Fibroblast of skin of left quadriceps (primary cell): ENCODE results near the gene GSG1L2.

ENCODE experiments used
- DNase-seq, 2 experiments: peaks; one replicate each; pipeline ENCODE4 v3.0.0-alpha.2; 2013; ENCODE audit warnings: low read depth in 2 of 2

Gene GSG1L2

DNA sequence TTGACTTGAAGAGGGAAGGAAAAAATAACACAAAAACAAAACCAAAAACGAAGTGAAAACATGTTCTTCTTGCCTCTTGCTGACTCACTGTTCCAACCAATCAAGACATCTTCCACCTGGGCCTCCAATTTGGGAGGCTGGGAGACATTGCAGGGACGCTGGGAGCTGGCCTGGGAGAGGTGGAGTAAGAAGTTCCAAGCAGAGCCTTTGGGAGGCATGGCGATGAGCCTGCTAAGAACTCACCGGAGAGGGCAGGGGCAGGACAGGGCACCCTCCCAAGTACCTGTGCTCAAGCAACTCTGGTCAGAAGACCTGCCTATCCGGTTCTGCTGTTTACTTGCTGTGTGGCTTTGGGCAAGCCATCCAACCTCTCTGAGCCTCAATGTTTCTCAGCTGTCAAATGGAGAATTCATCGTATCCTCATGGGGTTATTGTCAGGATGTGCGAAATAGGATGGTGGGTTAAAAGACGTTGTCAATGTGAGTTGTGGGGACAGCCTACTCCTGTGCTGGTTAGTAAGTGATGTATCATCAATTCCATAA lies 3.0 kb upstream of the GSG1L2 start:
- DNase-seq, result no peak

DNA sequence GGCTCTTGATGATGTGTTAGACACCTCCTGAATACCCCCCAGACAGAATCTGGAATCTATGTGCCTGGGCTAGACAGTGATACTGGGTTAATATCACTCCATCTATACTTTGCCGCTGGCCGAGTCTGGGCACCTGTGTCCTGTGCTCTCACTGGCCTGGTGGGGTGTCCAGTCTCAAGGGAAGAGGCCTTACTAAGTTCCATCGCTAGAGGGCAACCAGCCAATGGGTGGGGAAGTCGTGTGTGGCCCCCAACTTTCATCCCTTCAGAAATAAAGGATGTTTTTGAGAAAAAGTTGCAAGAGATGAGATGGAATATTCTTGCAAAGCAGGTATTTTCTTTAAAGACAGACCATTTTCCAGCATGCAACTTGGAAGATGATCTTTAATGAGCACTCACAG lies 2.2 kb upstream of the GSG1L2 start:
- DNase-seq, result no peak

DNA sequence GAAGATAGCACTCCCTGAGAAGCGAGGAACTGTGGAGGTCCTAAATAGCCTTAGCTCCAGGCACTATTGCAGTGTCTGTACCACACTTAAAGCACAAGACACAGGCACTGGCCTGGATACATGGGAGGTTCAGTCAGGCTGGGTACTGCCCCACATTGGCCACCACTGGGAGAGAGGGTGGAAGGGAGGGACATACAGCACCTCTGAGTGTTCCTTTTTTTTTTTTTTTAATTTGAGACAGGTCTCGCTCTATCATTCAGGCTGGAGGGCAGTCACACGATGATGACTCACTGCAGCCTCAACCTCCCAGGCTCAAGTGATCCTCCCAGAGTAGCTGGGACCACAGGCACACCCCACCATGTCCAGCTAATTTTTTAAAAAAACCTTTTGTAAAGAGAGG lies 1.4 kb downstream of the GSG1L2 start:
- no peak for DNase-seq

DNA sequence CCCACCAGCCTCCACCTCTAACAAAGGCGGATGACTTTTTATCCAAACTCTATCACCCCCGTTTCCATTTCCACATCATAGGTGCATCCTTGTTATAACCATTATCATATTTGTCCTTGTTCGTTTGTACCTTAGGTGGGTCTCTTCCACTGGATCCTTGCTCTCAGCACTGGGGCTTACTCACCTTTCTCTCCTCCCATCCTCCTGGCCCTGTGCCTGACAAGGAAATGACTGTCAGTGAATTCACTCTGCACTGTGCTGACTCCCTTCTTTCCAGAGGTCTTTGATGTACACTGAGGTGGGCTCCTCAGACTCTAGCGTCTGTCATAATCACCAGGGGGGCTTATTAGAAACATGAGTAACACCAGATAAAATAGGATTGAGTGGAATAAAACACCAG lies 3.1 kb downstream of the GSG1L2 start:
- no peak for DNase-seq

DNA sequence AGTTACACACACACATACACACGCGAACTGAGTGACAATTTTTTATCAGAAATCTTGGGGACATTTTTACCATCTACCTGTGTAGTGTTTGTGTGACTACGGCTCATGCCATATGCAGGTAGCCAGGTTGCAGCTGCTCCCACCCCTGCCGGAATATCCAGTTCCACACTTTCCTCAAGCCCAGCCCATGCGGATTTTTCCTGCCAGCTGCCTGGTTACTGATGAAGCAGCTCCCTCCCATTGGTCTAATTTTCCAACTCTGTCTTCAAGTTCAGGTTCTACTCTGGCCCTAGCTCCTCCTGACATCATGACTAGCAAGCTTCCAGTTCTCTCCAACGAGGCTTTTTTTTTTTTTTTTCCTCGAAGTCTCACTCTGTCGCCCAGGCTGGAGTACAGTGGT lies 4.8 kb downstream of the GSG1L2 start:
- DNase-seq, result no peak

DNA sequence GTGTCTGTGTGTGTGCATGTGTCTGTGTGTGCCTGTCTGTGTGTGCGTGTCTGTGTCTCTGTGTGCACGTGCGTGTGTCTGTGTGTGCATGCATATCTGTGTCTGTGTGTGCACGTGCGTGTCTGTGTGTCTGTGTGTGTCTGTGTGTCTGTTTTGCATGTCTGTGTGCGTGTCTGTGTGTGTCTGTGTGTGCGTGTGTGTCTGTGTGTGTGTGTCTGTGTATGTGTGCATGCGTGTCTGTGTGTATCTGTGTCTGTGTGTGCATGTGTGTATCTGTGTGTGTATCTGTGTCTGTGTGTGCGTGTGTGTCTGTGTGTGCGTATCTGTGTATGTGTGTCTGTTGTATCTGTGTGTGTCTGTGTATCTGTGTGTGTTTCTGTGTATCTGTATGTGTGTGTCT lies 5.4 kb downstream of the GSG1L2 start:
- DNase-seq, result no peak

DNA sequence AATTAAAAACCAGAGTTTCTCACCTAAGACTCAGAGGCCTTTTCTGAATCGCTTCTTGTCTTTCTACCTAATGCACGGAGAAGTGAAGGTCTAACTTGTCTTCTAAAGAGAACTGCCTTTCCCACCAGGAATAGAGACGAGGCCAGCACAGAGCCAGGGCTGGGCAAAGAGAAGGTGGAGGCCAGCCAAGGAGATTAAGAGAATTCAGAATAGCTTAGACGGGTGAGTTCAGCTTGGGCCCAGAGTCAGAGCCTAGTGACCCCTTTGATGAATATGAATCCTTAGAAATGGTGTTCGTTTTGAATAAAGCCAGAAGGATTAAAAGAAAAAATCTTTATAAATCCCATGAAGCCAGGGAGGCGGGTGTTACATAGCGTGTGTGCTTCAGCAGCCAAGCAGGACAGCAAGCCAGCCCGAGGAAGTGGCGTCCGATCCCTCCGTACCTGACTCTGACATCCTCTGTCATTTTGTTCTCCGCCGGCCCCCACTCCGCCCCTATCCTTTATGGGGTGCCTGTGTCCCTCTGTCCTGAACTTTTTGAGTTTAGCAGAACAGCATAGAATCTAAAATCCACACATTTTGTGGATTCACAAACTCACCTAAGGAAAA lies 7.4 kb downstream of the GSG1L2 start:
- no peak for DNase-seq

DNA sequence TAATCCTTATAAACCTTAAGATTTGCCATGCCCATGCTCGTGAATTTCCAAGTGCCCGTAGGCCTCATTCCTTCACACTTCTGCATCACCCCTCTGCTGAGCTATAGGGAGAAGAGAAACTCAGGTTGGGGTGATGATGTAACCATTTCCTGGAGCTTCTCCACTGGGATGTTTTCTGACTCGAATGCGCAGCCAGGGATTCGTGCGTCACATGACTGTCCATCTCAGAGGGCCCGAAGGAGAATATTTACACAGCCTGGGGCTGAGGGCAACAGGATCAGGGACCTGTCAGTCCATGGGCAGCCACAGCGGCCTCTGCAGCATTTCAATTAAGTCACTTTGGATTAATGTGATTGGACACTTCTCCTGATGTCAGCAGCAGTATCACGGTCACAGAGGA lies 8.7 kb downstream of the GSG1L2 start:
- no peak for DNase-seq

DNA sequence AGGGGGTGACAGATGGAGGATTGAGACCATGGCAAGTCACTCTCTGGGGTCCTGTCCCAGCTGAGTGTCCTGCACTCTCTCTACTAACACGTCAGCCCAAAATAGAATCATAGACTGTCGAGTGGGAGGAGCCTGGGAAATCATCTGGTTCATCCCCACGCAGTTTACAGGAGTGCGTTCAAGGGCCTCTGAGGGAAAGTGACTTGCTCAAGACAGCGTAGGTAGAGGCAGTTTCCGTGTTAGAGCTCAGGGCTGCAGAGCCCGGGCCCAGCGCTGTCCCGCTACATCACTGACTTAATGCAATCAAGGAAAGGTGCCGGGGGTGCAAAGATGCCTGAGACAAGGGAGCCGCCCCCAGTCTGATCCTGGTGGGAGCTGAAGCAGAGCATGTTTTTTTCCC lies 10.3 kb downstream of the GSG1L2 start:
- DNase-seq, result no peak

DNA sequence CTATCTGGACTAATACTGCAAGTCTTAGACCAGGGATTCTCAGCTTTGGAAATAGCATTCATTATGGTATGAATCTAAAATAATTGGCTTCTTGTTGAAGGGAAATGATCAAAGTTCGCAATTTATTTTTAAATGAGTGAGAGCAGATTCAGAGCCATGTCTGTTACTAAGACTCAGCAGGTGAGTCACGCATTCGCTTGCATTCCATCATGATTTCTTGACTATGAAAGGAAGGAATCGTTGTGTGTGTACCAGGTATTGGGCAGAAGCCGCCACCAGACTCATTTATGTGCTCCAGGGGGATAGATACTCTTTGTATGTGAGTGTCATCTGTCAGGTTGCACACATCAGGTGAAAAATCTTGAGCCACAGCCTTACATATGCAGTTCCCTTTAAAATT lies 10.8 kb downstream of the GSG1L2 start:
- DNase-seq, result no peak

DNA sequence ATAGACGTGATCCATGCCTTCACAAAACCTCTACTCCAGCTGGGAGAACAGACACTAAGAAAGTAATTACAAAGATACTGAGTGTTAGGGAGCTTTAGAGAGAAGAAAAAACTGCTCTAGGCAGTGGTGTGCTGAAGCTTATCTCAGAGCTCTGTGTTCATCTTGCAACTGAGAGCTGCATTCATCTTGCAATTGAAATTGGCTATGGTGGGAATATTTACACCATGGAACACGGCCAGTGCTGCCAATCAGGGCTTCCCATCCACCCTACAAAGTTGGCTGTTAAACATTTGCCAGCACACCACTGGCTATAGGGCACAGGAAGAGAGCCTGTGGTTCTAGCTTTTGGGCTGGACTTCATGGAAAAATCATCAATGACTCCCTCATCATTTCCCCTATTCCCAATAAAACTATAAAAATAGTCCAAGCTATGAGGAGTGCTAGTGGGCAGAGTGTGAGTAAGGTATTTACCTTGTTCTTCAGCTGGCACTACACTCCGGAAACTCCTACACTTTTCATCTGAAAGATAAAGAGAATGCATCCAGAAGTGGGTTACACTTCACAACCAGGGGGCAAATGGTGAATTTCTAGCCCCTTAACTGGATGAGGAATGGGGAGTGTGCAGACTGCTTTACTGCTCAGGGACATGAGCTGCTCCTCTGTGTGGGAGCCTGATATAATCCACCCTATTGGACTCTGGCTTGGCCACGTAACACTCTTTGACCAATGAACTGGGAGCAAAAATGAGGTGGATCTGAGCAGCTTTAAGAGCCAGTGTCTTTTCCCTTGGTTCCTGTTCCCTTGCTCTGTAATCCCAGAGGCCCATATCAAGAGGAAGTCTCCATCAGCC lies 11.6 kb downstream of the GSG1L2 start:
- DNase-seq, result no peak

DNA sequence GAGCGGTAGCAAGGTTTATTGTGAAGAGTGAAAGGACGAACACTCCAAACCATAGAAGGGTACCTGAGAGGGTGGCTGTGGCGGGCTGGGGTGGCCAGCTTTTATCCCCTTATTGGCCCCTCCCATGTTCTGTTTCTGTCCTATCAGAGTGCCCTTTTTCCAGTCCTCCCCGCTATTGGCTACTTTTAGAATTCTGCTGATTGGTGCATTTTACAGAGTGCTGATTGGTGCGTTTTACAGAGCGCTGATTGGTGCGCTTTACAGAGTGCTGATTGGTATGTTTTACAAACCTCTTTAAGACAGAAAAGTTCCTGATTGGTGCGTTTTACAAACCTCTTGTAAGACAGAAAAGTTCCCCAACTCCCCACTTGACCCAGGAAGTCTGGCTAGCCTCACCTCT lies 12.5 kb downstream of the GSG1L2 start:
- DNase-seq, result no peak

DNA sequence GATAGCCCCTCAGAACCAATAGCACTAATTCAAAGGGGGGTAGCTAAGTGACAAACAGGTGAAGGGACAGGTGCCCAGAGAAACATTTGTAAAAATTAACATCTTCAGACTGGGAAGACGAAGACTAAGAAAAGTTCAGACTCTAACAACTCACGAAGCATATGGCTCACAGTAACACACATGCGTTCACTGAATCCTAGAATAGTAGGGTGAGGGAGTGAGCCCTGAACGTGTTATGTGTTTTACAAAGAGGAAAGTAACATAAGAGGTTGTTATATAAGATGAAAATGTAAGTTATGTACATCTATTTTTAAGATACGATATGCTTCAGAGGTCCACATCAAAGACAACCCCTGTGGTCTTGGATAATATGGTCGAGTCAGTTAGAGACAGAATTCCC lies 15.2 kb downstream of the GSG1L2 start:
- no peak for DNase-seq

DNA sequence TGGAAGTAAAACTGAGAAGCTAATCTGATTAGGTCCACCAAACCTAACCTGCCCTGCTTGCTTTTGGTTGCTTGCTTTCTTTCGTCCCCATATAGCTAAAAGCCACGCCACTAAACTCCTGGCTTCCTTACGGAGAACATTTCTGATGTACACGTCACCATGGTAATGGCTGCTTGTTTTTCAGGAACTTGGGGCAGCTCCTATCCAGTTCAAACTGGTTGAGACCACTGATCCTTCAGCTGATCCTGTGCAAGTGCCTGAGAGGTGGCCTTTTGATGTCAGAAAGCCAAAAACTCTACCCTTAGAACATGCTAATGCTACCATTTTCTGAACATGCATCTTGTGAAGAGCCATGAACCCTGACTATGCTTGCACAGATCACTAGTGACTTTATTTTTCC lies 16.1 kb downstream of the GSG1L2 start:
- no peak for DNase-seq

DNA sequence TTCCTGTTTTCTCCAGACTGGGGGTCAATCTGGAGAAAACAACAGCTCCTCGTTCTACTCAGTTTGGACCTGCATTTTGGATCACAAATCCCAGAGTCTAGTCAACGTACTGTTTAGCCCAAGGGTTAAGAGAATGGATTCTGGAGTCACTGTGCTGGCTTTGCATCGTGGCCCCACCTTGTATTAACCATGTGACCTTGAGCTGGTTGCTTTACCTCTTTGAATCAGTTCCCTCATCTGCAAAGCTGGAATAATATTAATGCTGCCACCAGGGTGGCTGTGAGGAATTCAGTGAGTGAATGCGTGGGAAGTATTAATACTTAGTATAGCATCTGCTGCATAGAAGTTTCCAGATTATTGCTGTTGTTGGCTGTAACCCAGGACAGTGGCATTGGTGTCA lies 19.2 kb downstream of the GSG1L2 start:
- no peak for DNase-seq

DNA sequence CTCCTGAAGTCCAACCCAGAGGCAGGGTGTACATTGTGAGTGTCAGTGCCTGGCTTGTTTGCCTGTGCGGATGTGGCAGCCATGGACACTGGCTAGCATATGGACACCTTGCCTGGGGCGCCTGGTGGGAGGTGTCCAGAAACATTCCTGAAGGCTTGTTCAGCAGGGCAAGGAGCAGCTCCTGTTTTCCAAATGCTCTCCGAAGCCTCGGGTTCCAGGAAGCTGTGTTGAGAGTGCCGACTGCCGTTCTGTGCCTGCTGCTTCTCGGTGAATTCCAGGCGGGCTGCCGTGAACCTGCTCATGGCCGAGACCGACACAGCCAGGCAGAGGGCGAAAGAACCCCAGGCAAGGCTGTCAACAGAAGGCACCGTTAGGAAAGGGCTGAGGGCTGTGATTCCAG lies 19.6 kb downstream of the GSG1L2 start:
- no peak for DNase-seq

DNA sequence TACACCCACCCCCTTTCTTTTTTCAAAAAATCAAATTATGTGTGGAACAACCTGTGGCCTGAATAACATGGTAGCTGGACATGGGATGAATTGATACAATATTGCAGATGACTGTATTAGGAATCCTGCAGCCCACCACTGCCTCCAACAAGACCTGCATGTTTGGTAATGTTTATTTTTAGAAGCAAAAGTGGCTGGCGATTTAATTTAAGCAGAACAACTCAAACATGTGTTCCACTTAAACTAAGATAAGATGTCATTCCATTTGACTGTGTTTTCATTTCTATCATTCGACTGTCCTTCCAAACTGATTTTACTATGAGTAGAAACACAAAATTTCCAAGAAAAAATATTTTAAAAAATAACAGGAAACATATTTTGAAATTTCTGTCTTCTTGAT lies 20.4 kb downstream of the GSG1L2 start:
- DNase-seq, result no peak

DNA sequence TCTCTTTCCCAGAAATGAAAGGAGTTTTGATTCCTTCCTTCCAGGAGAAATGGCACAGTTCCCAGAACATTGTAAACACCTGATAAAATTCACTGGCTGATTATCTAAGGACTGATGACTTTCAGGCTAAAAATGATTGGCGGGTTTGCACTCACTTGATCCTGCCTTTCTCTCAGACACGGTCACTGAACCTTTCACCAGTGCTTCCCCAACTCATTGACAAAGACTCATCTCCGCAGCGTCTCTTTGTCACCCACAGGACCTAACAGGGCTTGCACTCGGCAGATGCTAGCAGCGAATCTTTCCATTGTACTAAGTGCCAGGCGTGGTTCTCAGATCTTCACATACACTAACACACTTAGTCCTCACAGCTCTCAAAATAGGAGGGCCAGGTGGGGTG lies 23.2 kb downstream of the GSG1L2 start:
- no peak for DNase-seq

DNA sequence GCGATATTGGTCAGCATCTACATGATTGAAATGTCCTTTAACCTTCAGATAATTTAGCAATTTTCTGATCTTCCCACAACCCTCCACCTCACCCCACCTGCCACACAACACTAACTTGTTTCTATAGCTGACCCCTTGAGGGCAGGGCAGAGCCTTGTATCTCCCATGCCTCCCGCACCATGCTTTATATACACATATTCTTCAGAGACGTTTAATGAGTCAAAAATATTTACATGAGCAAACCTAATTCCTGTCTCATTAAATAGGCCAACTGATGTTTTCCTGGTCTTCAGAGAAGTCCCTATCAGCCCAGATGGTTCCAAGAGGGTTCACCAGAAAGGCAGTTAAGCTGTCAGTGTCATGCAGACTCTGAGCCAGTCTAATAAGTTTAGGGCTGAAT lies 23.9 kb downstream of the GSG1L2 start:
- DNase-seq, result no peak

DNA sequence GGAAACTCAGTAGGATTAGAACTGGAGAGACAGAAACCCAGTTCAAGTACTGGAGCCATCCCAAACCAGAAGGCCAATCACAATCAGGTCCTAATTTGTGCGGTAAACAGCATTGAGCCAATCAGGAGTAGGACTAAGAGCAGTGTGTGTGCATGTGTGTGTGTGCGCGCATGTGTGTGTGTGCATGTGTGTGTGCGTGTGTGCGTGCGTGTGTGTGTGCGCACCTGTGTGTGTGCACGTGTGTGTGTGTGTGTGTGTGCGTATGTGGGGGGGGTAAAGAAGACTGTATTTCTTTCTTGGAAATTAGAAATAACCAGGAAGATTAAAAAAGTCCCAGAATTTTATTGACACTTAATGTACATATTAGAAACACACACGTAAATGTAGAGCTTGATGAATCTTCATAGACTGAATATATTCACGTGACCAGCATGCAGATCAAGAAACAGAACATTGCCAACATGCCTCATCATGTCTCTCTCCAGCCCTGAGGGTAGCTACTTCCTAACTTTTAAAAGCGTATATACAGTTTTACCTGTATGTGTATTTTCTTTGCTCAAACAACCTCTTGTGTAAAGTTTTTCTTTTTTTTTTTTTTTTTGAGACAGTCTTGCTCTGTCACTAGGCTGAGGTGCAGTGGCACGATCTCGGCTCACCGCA lies 29.6 kb downstream of the GSG1L2 start:
- DNase-seq, result no peak

DNA sequence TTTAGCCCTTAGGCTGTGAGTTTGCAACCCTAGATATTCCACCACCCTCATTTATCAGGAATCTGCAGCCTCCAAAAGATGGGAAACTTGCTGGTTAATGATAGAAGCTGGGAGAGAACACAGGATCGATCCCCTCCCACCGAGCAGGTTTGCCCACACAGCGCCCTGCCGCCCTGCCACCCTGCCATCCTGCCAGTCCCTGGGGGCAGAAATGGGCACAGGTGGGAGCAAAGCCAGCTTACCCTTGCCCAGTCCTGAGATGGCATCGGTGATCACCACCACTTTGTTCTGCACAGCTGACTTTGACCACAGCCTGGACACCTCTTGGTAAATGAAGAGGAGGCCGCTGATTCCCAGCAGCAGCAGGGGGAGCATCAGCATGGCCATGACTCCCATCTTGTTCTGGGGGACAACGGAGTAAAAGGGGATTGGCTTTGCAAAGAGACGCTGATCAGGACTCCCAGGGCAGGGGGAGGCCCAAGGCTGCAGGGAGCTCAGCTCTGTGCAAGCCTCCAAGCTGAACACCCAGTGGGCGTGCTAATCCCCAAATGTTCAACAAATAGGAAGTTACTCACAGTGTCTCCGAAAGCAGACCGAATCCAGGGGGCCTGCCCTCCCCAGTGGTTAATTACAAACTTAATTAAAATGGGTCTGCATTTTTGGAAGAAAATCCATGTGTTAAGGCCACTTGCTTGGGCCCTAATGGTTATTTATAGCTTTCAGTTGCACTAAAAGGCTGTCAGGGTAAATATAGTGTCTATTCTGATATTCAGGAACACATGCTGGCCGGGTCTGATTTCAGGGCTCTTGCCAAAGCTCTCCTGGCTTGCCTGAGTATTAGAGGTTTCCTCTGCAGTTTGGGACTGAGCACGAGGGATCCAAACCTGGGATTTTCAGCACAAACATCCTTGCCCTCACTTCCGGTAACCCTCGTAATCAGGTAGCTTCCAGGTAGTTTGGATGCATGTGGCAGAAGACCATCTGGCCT lies 30.7 kb downstream of the GSG1L2 start, which contains the start of gene DHRS7C:
Gene DHRS7C (minus strand): TSS at position 704 of the 988 bp plus-strand sequence. CDS start 308 bp downstream, at position 396.
- DNase-seq, result no peak

DNA sequence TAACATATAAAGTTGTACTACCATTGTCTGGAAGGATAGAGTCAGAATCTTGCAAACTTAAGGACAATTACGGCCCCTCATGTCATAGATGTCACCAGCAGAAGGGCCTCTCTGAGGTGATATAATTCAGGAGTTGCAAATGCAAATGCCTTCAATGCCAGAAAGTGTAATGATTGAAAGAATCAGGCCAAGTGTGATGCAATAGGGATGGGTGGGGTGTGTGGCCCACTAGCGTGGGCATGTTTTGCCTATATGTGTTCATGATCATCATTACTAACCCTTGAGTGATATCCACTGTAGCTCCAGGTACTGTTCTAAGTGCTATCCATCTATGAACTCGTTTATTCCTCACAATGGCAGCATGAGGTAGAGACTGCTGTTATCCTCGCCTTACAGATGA lies 31.6 kb downstream of the GSG1L2 start:
- no peak for DNase-seq
